Common myeloid progenitor, CD34-positive (primary cell): ENCODE data around the gene EGF.

Source experiments
- CTCF ChIA-PET: fragments of 350-600 bp; sonication (Branson Sonifier 250); formaldehyde crosslinking; loops from one replicate; lab custom pipeline; 2021; ENCODE audit warnings: antibody characterized with exemption; lab: Charles Lee
- POLR2A ChIA-PET: fragments of 350-600 bp; sonication (Branson Sonifier 250); formaldehyde crosslinking; loops from one replicate; lab custom pipeline; 2021; ENCODE audit warnings: antibody characterized with exemption; lab: Charles Lee
- DNase-seq, 3 donors: peaks; one replicate each; pipeline versions ENCODE4 v3.0.0 to v3.0.0-alpha.2; 2013
- H3K27ac ChIP-seq, 2 experiments: 1 replicate in 1 of 2; 2 replicates in 1 of 2; pipeline ENCODE4 v1.7.0; 2013; ENCODE audit warnings: inconsistent platforms in 2 of 2, low read length in 2 of 2, mild to moderate bottlenecking in 2 of 2, low read depth in 1 of 2, moderate library complexity in 1 of 2; ENCODE audit not compliant: severe bottlenecking in 2 of 2, insufficient read depth in 1 of 2, poor library complexity in 1 of 2
- H3K27me3 ChIP-seq, 5 experiments: replicated peaks in 2 of 5; 1 replicate in 3 of 5; 2 replicates in 2 of 5; pipeline versions ENCODE4 v1.6.1 to v1.7.0; 2013; ENCODE audit warnings: low read length in 4 of 5, mild to moderate bottlenecking in 2 of 5, moderate library complexity in 2 of 5, inconsistent platforms in 1 of 5; ENCODE audit not compliant: insufficient read depth in 5 of 5, control insufficient read depth in 4 of 5
- H3K36me3 ChIP-seq, 4 experiments: 1 replicate in 2 of 4; 2 replicates in 2 of 4; pipeline versions ENCODE4 v1.6.1 to v1.7.0; 2013; ENCODE audit warnings: low read length in 3 of 4, control low read depth in 1 of 4, mild to moderate bottlenecking in 1 of 4; ENCODE audit not compliant: control insufficient read depth in 4 of 4, insufficient read depth in 4 of 4
- H3K4me1 ChIP-seq, 4 experiments: 1 replicate in 3 of 4; 2 replicates in 1 of 4; pipeline versions ENCODE4 v1.6.1 to v1.7.1; 2013; ENCODE audit warnings: low read length in 3 of 4, mild to moderate bottlenecking in 3 of 4, control low read depth in 1 of 4, inconsistent platforms in 1 of 4, moderate library complexity in 1 of 4; ENCODE audit not compliant: control insufficient read depth in 4 of 4, insufficient read depth in 4 of 4; ENCODE audit errors: control extremely low read depth in 1 of 4
- H3K4me3 ChIP-seq, 7 experiments: 1 replicate in 4 of 7; 2 replicates in 3 of 7; pipeline versions ENCODE4 v1.5.1 to v1.7.0; 2013; ENCODE audit warnings: mild to moderate bottlenecking in 7 of 7, low read length in 6 of 7, moderate library complexity in 6 of 7, inconsistent platforms in 2 of 7, low read depth in 2 of 7, control low read depth in 1 of 7; ENCODE audit not compliant: insufficient read depth in 4 of 7, control insufficient read depth in 1 of 7; ENCODE audit errors: extremely low read depth in 1 of 7
- H3K9me3 ChIP-seq, 5 experiments: 1 replicate in 4 of 5; 2 replicates in 1 of 5; pipeline versions ENCODE4 v1.6.1 to v1.7.1; 2013; ENCODE audit warnings: low read length in 4 of 5, mild to moderate bottlenecking in 2 of 5, inconsistent platforms in 1 of 5, low read depth in 1 of 5, moderate library complexity in 1 of 5; ENCODE audit not compliant: control insufficient read depth in 4 of 5, insufficient read depth in 2 of 5; ENCODE audit errors: control extremely low read depth in 1 of 5
- WGBS: methylation state at CpG from one replicate; pipeline ENCODE4 v1.1.5; 2013; ENCODE audit not compliant: insufficient coverage; 5-methylcytosine and 5-hydroxymethylcytosine counted together

EGF gene

DNA sequence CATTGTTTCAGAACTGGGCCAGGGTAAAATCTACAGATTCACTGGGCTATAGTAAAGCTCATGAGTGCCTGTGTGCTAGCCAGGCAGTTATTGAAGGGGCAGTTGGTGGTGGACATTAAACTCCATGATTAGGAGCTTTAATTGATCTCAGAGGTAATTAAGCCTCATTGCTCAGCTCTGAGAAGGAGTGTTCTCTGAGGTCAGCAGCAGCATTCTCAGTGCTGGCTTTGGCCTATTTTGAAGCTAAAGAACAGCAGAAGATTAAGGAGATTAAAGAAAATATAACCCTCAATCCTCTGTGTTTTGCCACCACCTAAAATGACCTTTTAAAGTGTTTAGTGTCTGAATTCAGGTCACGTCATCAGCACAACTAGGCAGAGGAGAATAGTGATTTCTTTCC, 42.5 kb downstream of the EGF start:
- Histone ChIP-seq H3K36me3 (peaks cover 0 to 2% (median 0%) of the 10 kb centered on the region in 4 experiments), H3K4me1 (no peaks in the 10 kb centered on the region), H3K27me3 (no peaks in the 10 kb centered on the region), H3K9me3 (no peaks in the 10 kb centered on the region), H3K27ac (no peak overlapping the region), H3K4me3 (no peak overlapping the region)
- POLR2A ChIA-PET, result no interaction called here
- 100% methylated on average over 1 of the region's 1 CpG for WGBS
- CTCF ChIA-PET, result interaction anchor here (1.0 kb wide), 1 partner anchor 117 kb away, joined by 3 read pairs; no protein-coding TSS in a partner anchor
- no peak for DNase-seq

DNA sequence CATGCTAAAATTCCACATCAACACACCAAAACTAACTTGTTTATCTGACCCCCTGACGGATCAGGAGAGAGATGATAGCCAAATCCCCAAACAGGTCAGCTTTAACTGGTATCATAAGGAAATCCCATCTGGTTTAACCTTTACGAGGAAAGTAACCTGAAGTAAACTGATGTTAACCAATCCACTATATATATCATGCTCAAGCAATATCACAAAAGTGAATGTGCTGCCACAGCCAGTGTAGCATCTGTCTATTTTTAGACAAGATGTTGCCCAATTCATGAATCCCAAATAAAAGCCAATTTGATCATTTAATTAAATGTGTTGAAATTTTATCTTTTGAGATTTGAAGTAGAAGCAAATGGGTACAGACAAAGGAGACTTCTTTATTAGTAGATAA, 44.5 kb downstream of the EGF start:
- Histone ChIP-seq H3K27ac (no peak overlapping the region), H3K4me1 (no peaks in the 10 kb centered on the region), H3K27me3 (no peaks in the 10 kb centered on the region), H3K4me3 (no peak overlapping the region), H3K9me3 (no peaks in the 10 kb centered on the region), H3K36me3 (peaks cover 0 to 2% (median 0%) of the 10 kb centered on the region in 4 experiments)
- POLR2A ChIA-PET, result no interaction called here
- CTCF ChIA-PET, result no interaction called here
- 100% methylated on average over 1 of the region's 2 CpGs for WGBS
- no peak for DNase-seq

DNA sequence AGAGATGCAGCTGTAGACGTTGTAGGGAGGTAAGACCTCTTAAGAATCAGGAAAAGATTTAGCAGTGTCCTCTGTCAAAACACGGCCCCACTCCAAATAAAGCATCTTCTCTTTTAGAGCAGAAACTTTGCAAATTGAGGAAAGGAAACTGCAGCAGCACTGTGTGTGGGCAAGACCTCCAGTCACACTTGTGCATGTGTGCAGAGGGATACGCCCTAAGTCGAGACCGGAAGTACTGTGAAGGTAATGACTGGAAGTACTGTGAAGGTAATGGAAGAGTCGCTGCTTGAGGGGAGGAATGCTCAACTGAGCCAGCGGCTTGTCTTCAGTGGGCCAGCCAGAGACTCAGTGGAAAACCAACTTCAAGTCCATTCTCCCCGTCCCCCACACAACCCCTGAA, 46.5 kb downstream of the EGF start:
- Histone ChIP-seq H3K4me3 (no peak overlapping the region), H3K27me3 (no peaks in the 10 kb centered on the region), H3K36me3 (peaks cover 0 to 1% (median 0%) of the 10 kb centered on the region in 4 experiments), H3K27ac (no peak overlapping the region), H3K9me3 (no peaks in the 10 kb centered on the region), H3K4me1 (no peaks in the 10 kb centered on the region)
- no peak for DNase-seq
- CTCF ChIA-PET, result interaction anchor here (1.3 kb wide), 1 partner anchor 10 kb away, joined by 3 read pairs; no protein-coding TSS in a partner anchor
- POLR2A ChIA-PET, result no interaction called here
- 100% methylated on average over 5 of the region's 8 CpGs for WGBS

DNA sequence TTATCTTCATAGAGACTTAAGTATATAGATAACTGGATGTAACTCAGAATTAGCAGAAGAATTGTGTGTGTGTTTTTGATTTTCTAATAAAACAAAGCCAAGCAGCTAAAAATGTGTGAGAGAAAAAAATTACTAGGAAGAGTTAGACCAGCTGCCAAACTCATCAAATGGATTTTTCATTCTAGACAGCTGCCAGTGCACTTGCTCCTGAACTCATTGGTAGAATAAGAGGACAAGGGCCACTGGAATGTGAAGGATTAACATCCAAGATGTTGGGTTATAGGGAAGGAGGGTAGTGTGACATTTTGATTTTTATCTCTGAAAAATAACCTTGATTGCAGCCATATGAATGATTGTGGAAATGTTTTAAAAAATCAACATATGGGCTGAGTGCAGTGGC, 49.7 kb downstream of the EGF start:
- no peak for DNase-seq
- Histone ChIP-seq H3K9me3 (no peaks in the 10 kb centered on the region), H3K4me1 (peaks cover 0 to 2% (median 0%) of the 10 kb centered on the region in 4 experiments), H3K36me3 (peaks cover 0 to 3% (median 0%) of the 10 kb centered on the region in 4 experiments), H3K27ac (no peak overlapping the region), H3K4me3 (no peak overlapping the region), H3K27me3 (no peaks in the 10 kb centered on the region)
- ChIA-PET POLR2A (no interaction called here), CTCF (interaction anchor here (0.5 kb wide), 1 partner anchor 372 kb away, joined by 3 read pairs; no protein-coding TSS in a partner anchor)

DNA sequence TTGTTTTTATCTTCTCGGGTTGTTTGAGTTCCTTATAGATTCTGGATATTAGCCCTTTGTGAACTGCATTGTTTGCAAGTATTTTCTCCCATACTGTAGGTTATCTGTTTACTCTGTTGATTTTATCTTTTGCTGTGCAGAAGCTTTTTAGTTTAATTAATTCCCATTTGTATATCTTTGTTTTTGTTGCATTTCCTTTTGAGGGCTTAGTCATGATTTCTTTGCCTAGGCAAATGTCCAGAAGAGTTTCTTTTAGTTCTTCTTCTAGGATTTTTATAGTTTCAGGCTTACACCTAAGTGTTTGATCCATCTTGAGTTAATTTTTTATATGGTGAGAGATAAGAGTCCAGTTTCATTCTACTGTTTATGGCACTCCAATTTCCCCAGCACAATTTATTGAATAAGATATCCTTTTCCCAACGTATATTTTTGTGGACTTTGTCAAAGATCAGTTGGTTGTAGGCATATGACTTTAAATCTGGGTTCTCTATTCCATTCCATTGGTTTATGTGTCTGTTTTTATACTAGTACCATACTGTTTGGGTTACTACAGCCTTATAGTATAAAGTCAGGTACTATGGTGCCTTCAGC, 54.3 kb downstream of the EGF start:
- peaks cover 7 to 33% (median 19%) of the 10 kb centered on the region in 4 experiments for H3K4me1 ChIP-seq
- H3K27ac ChIP-seq, result no peak overlapping the region
- H3K27me3 ChIP-seq, result no peaks in the 10 kb centered on the region
- H3K36me3 ChIP-seq, result peaks cover 0 to 3% (median 0%) of the 10 kb centered on the region in 4 experiments
- ChIA-PET CTCF (no interaction called here), POLR2A (no interaction called here)
- no peak overlapping the region for H3K4me3 ChIP-seq
- no peaks in the 10 kb centered on the region for H3K9me3 ChIP-seq
- 100% methylated on average over 1 of the region's 2 CpGs for WGBS
- no peak for DNase-seq

DNA sequence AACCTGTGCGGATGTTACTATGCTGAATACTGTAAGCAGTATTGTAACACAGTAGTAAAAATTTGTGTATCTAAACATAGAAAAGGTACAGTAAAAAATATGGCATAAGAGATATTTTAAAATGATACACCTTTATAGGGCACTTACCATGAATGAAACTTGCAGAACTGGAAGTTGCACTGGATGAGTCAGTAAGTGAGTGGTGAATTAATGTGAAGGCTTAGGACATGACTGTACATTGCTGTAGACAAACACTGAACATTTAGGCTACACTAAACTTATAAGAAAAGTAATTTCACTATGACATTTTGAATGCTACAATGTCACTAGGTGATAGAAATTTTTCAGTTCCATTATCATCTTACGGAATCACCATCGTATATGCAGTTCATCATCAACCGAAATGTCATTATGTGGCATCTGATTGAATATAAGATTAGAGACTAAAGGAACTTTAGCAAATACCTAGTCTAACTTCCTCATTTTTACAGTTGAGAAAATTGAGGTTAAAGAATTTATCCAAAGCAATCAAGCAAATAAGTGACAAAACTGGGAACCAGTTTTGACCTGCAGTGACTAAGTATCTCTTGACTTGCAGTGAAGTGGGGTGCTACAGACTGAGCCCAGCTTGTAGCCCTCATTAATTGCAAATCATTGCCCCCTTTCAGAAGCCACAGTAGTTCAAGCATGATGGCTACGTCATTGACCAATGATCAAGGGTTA, 55.3 kb downstream of the EGF start:
- peaks cover 7 to 42% (median 19%) of the 10 kb centered on the region in 4 experiments for H3K4me1 ChIP-seq
- peak; percentile 29 to 87 (median 79) for DNase-seq
- CTCF ChIA-PET, result no interaction called here
- POLR2A ChIA-PET, result interaction anchor here (0.6 kb wide), 1 partner anchor 547 kb away, joined by 3 read pairs; no protein-coding TSS in a partner anchor
- H3K9me3 ChIP-seq, result no peaks in the 10 kb centered on the region
- H3K27me3 ChIP-seq, result no peaks in the 10 kb centered on the region
- H3K4me3 ChIP-seq, result no peak overlapping the region
- peaks cover 0 to 3% (median 0%) of the 10 kb centered on the region in 4 experiments for H3K36me3 ChIP-seq
- WGBS, result no CpG with 5 or more reads among the region's 5 CpGs
- H3K27ac ChIP-seq, result no peak overlapping the region

DNA sequence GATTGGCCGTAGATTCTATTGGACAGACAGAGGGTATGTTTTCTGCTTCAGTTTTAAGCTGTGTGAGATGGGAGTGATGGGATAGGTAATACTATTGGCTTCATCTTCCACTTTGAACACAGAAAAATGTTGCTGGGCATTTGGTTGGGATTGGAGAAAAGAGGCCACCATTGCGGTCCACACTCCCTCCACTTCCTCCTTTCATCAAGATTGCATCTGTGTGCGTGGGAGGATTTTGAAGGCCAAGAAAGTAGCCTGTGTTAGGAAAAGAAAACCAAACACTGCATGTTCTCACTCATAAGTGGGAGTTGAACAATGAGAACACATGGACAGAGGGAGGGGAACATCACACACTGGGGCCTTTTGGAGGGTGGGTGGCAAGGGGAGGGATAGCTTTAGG, 56.4 kb downstream of the EGF start:
- peaks cover 7 to 46% (median 19%) of the 10 kb centered on the region in 4 experiments for H3K4me1 ChIP-seq

More for the DNA sequence above, 56.4 kb downstream of the EGF start:
- H3K4me3 ChIP-seq, result no peak overlapping the region
- no peak for DNase-seq
- H3K9me3 ChIP-seq, result no peaks in the 10 kb centered on the region
- no peak overlapping the region for H3K27ac ChIP-seq
- no CpG with 5 or more reads among the region's 3 CpGs for WGBS
- peaks cover 0 to 3% (median 0%) of the 10 kb centered on the region in 4 experiments for H3K36me3 ChIP-seq
- no peaks in the 10 kb centered on the region for H3K27me3 ChIP-seq
- ChIA-PET CTCF (interaction anchor here (0.7 to 1.2 kb wide), 4 partner anchors 9 to 19 kb away, joined by 3 to 5 read pairs (median 3); no protein-coding TSS in a partner anchor), POLR2A (interaction anchor here (0.6 kb wide), 1 partner anchor 546 kb away, joined by 3 read pairs; no protein-coding TSS in a partner anchor)
